Mesendoderm (in vitro differentiated cells): ENCODE data around the gene DCK.
"Not testable (repeated sequence)": the region's sequence is repeated elsewhere in the genome, so short reads cannot be mapped to it uniquely, and the experiment has no call there.

Experiments
- DNase-seq: peaks from one replicate; pipeline ENCODE4 v3.0.0; 2013
- H2AK5ac ChIP-seq: 2 replicates; pipeline ENCODE4 v1.6.1; 2013; ENCODE audit warnings: low read length, inconsistent platforms
- H2BK120ac ChIP-seq: 2 replicates; pipeline ENCODE4 v1.6.1; 2013; ENCODE audit warnings: low read depth, mild to moderate bottlenecking, low read length, moderate library complexity, mixed read lengths
- H2BK15ac ChIP-seq: replicated peaks from 2 replicates; pipeline ENCODE4 v1.6.1; 2013; ENCODE audit warnings: low read depth, mild to moderate bottlenecking, moderate library complexity
- H2BK5ac ChIP-seq: 2 replicates; pipeline ENCODE4 v1.6.1; 2013; ENCODE audit warnings: low read length, inconsistent platforms
- H3K18ac ChIP-seq: 2 replicates; pipeline ENCODE4 v1.6.1; 2013; ENCODE audit warnings: mild to moderate bottlenecking, low read length, mixed read lengths
- H3K23ac ChIP-seq: one replicate; pipeline ENCODE4 v1.6.1; 2013; ENCODE audit warnings: low read length
- H3K27ac ChIP-seq: 2 replicates; pipeline ENCODE4 v1.5.1; 2013; ENCODE audit warnings: low read depth, mild to moderate bottlenecking, inconsistent platforms, low read length, moderate library complexity
- H3K27me3 ChIP-seq: 2 replicates; pipeline ENCODE4 v1.6.1; 2013; ENCODE audit warnings: low read length, control low read depth, mild to moderate bottlenecking, inconsistent platforms; ENCODE audit not compliant: insufficient read depth, poor library complexity
- H3K36me3 ChIP-seq: 2 replicates; pipeline ENCODE4 v1.6.1; 2013; ENCODE audit warnings: low read length, inconsistent platforms; ENCODE audit not compliant: control insufficient read depth, insufficient read depth
- H3K4ac ChIP-seq: one replicate; pipeline ENCODE4 v1.6.1; 2013; ENCODE audit warnings: low read depth, mild to moderate bottlenecking, low read length, moderate library complexity
- H3K4me1 ChIP-seq: 2 replicates; pipeline ENCODE4 v1.6.1; 2013; ENCODE audit warnings: low read depth, low read length, inconsistent platforms; ENCODE audit not compliant: control insufficient read depth
- H3K4me2 ChIP-seq: 2 replicates; pipeline ENCODE4 v1.6.1; 2013; ENCODE audit warnings: low read length
- H3K4me3 ChIP-seq: 2 replicates; pipeline ENCODE4 v1.5.1; 2013; ENCODE audit warnings: mild to moderate bottlenecking, low read length
- H3K56ac ChIP-seq: one replicate; pipeline ENCODE4 v1.6.1; 2013; ENCODE audit warnings: low read length
- H3K79me1 ChIP-seq: 2 replicates; pipeline ENCODE4 v1.6.1; 2013; ENCODE audit warnings: low read length, inconsistent platforms
- H3K79me2 ChIP-seq: 2 replicates; pipeline ENCODE4 v1.6.1; 2013; ENCODE audit warnings: mild to moderate bottlenecking, low read length; ENCODE audit not compliant: control insufficient read depth, insufficient read depth
- H3K9ac ChIP-seq: 2 replicates; pipeline ENCODE4 v1.6.1; 2013; ENCODE audit warnings: low read length, inconsistent platforms
- H4K5ac ChIP-seq: one replicate; pipeline ENCODE4 v1.6.1; 2013; ENCODE audit warnings: low read length
- H4K8ac ChIP-seq: one replicate; pipeline ENCODE4 v1.6.1; 2013; ENCODE audit warnings: low read depth, mild to moderate bottlenecking, control low read depth, low read length, moderate library complexity
- WGBS: extraction: QIAGEN DNeasy Blood & Tissue Kit; methylation state at CpG from one replicate; pipeline ENCODE4 v1.1.7; 2013; ENCODE audit warnings: low lambda C conversion rate, missing lambda C conversion rate; ENCODE audit not compliant: insufficient coverage; ENCODE audit errors: extremely low coverage; 5-methylcytosine and 5-hydroxymethylcytosine counted together

Gene DCK

DNA sequence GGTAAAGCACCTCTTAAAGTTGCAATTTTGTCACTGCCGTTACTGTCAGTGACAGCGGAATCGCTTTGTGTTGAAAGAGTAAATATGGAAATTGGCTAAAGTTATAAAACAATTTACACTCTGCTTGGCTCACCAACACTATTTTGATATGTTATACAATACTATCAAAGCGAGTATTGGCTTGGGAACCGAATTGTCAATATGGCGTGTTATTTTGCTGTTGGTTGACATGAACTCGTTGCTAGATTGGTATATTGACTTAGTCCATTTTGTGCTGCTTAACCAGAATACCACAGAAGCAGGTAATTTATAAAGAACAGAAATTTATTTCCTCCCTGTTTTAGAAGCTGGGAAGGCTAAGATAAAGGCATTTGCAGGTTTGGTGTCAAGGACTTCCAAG is 58.6 kb downstream of the DCK start:
- Histone ChIP-seq H3K9ac (no peak overlapping the region), H3K79me2 (no peaks in the 10 kb centered on the region), H3K4ac (no peak overlapping the region), H3K4me3 (no peak overlapping the region), H3K56ac (no peak overlapping the region), H2BK120ac (no peak overlapping the region), H3K4me1 (no peaks in the 10 kb centered on the region), H4K5ac (no peak overlapping the region), H3K79me1 (no peaks in the 10 kb centered on the region), H2BK5ac (no peak overlapping the region), H2AK5ac (no peak overlapping the region), H4K8ac (no peak overlapping the region), H3K36me3 (no peaks in the 10 kb centered on the region), H3K18ac (no peak overlapping the region), H3K27ac (no peak overlapping the region), H3K4me2 (no peak overlapping the region), H3K27me3 (no peaks in the 10 kb centered on the region), H2BK15ac (no peak overlapping the region), H3K23ac (no peak overlapping the region)
- DNase-seq = no peak
- WGBS = no CpG with 5 or more reads among the region's 7 CpGs

DNA sequence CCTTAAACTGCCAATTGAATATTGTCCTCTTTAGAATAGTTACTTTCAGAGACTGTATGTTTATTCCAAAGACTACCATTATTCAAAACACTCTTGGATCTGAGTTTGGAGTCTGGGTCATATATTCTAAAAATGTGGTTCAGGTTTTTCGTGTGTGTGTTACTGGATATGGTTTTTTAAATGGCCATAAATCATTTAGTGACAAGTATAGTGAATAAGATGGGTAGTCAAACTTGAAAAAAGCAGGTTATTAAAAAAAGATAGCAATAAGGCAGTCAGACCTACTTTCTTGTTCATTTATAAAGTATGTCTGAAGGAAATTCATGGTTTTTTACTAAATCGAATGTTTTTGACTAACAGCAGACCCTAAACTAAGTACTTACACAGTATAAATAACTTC is 59.3 kb downstream of the DCK start:
- Histone ChIP-seq H2BK120ac (no peak overlapping the region), H4K5ac (no peak overlapping the region), H3K4ac (no peak overlapping the region), H3K23ac (no peak overlapping the region), H3K79me1 (no peaks in the 10 kb centered on the region), H4K8ac (no peak overlapping the region), H2BK5ac (no peak overlapping the region), H2AK5ac (no peak overlapping the region), H3K79me2 (no peaks in the 10 kb centered on the region), H3K27ac (no peak overlapping the region), H3K4me3 (no peak overlapping the region), H3K27me3 (no peaks in the 10 kb centered on the region), H3K4me1 (no peaks in the 10 kb centered on the region), H2BK15ac (no peak overlapping the region), H3K36me3 (no peaks in the 10 kb centered on the region), H3K56ac (no peak overlapping the region), H3K18ac (no peak overlapping the region), H3K4me2 (no peak overlapping the region), H3K9ac (no peak overlapping the region)
- WGBS = no CpG with 5 or more reads among the region's 2 CpGs
- no peak for DNase-seq

DNA sequence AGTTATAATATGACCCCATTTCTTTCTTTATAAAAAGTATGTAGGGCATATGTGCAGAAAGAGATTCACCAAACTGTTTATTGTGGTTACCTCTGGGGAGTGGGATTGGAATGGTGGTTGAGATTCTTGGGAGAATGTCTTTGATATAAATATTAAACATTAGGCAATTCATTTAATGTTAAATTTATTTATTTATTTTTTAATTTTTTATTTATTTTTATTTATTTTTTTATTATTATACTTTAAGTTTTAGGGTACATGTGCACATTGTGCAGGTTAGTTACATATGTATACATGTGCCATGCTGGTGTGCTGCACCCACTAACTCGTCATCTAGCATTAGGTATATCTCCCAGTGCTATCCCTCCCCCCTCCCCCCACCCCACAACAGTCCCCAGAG is 60.2 kb downstream of the DCK start:
- not testable (repeated sequence) for H2BK15ac ChIP-seq, H3K79me2 ChIP-seq, H3K4me1 ChIP-seq, H3K56ac ChIP-seq, H3K27ac ChIP-seq, DNase-seq, H2AK5ac ChIP-seq, H2BK120ac ChIP-seq, H3K4me3 ChIP-seq, H3K18ac ChIP-seq, H3K4me2 ChIP-seq, H3K4ac ChIP-seq, H3K23ac ChIP-seq, H4K5ac ChIP-seq, H4K8ac ChIP-seq, H3K79me1 ChIP-seq, H3K36me3 ChIP-seq, H2BK5ac ChIP-seq, H3K27me3 ChIP-seq, H3K9ac ChIP-seq
- WGBS = no CpG with 5 or more reads among the region's 1 CpG

DNA sequence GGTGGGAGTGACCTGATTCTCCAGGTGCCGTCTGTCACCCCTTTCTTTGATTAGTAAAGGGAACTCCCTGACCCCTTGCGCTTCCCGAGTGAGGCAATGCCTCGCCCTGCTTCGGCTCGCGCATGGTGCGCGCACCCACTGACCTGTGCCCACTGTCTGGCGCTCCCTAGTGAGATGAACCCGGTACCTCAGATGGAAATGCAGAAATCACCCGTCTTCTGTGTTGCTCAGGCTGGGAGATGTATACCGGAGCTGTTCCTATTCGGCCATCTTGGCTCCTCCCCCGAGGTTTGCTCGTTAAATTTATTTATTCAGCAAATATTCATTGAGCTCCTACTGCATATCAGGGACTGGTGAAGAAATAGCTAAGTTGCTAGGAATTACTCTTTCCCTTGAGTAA is 66.1 kb downstream of the DCK start:
- not testable (repeated sequence) for H3K79me2 ChIP-seq, DNase-seq, H4K5ac ChIP-seq, H3K27ac ChIP-seq, H3K79me1 ChIP-seq, H3K36me3 ChIP-seq, H3K4ac ChIP-seq, H3K9ac ChIP-seq, H2AK5ac ChIP-seq, H2BK15ac ChIP-seq, H3K23ac ChIP-seq, H2BK5ac ChIP-seq, H3K27me3 ChIP-seq, H3K56ac ChIP-seq, H3K4me1 ChIP-seq, H3K18ac ChIP-seq, H3K4me3 ChIP-seq, H3K4me2 ChIP-seq, H2BK120ac ChIP-seq, H4K8ac ChIP-seq
- WGBS = no CpG with 5 or more reads among the region's 16 CpGs

DNA sequence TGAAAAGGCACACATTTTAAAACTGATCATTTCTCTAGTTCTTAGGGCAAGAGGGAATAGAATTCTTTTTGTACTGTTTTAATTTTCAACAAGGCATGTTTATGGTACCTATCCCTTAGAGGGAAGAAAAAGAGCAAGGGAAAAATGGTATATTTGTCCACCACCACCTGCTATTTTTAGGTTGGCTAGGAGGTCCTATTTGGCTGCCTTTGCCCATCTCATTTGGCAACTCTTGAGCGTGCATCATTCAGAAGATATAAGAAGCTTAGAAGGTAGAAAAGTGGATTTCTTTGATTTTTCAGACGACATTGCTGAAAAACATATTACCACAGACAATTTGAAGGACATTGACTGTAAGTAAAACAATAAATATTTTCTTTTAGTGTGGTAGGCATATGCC is 69.0 kb downstream of the DCK start:
- no CpG with 5 or more reads among the region's 2 CpGs for WGBS
- no peak overlapping the region for H2BK120ac ChIP-seq

DNA sequence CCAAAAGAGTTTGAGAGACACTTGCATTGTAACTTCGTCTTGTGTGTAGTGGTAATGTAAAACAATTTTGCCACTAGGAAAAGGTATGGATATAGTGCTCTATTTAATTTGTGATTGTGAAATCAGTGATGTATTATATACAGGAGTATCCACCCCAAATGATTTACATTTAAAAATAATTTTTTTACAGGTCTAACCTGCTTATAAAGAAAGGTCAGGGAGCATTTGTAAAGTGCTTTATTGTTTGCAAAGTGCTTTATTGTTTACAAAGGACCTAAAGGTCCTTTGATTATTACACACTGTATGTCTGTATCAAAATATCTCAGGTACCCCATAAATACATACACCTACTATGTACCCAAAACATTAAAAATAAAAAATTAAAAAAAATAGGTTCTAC is 70.3 kb downstream of the DCK start:
- Histone ChIP-seq H2AK5ac (no peak overlapping the region), H3K4me2 (no peak overlapping the region), H3K79me2 (no peaks in the 10 kb centered on the region), H2BK15ac (no peak overlapping the region), H3K9ac (no peak overlapping the region), H3K27ac (no peak overlapping the region), H3K4ac (no peak overlapping the region), H3K4me3 (no peak overlapping the region), H3K23ac (no peak overlapping the region), H3K79me1 (no peaks in the 10 kb centered on the region), H2BK120ac (no peak overlapping the region), H3K27me3 (no peaks in the 10 kb centered on the region), H4K5ac (no peak overlapping the region), H3K4me1 (no peaks in the 10 kb centered on the region), H3K18ac (no peak overlapping the region), H3K56ac (no peak overlapping the region), H2BK5ac (no peak overlapping the region), H4K8ac (no peak overlapping the region), H3K36me3 (no peaks in the 10 kb centered on the region)
- WGBS = no CpG with 5 or more reads among the region's 1 CpG
- DNase-seq = no peak

More for the DNA sequence above, 69.0 kb downstream of the DCK start:
- no peaks in the 10 kb centered on the region for H3K79me1 ChIP-seq
- H3K56ac ChIP-seq = no peak overlapping the region
- H3K4me1 ChIP-seq = no peaks in the 10 kb centered on the region
- no peak overlapping the region for H3K27ac ChIP-seq
- no peaks in the 10 kb centered on the region for H3K36me3 ChIP-seq
- no peak overlapping the region for H4K8ac ChIP-seq
- H3K4me3 ChIP-seq = no peak overlapping the region
- H3K4ac ChIP-seq = no peak overlapping the region
- H3K4me2 ChIP-seq = no peak overlapping the region
- H3K23ac ChIP-seq = no peak overlapping the region
- no peak overlapping the region for H2BK15ac ChIP-seq
- H3K79me2 ChIP-seq = no peaks in the 10 kb centered on the region
- no peak overlapping the region for H3K9ac ChIP-seq
- DNase-seq = no peak
- no peak overlapping the region for H2AK5ac ChIP-seq
- H4K5ac ChIP-seq = no peak overlapping the region
- no peak overlapping the region for H3K18ac ChIP-seq
- no peak overlapping the region for H2BK5ac ChIP-seq
- no peaks in the 10 kb centered on the region for H3K27me3 ChIP-seq
